ENCODE measurements around the gene CERT1. TPM values are rescaled to one million over a fixed set of nuclear protein-coding genes. Genes with fewer than 3 reads are reported as not detected.
A peak's percentile ranks its signal among the peaks of the same experiment; 100 is the strongest.

Gene CERT1
- polyA plus RNA-seq, 2 of the 4 experiments (the other 2 are of a cell fraction) = 19.5 to 22.5 TPM

DNA sequence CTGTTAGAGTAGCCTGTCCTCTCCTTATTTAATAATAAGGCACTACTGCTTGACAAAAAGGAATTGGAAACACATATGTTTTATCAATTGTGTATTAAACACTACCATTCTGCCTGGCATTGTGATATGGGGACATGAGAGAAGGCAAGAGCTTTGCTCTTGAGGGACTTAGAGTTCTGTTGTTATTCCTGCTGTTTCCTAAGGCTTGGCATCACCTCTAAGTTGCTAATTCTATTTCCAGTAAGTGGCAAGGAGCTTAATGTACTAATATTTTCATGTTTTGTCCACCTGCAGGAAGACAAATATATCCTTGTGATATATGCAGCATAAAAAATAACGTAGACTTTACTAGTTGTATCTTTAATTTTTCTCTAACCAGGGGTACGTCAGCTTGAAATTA is 161.8 kb downstream of the CERT1 start:
- CTCF ChIA-PET = interaction anchor here (1.0 to 2.6 kb wide), 2 partner anchors 13 to 113 kb away, joined by 3 to 10 read pairs; partner anchors contain the start of gene HMGCR
- Histone ChIP-seq H3K9me3 (no peaks in the 10 kb centered on the region), H3K4me2 (no peak overlapping the region), H3K4me3 (no peak overlapping the region), H3K27ac (no peak overlapping the region), H3K4me1 (no peaks in the 10 kb centered on the region)
- no peak for ATAC-seq
- TF ChIP-seq RARB (CRISPR knock-in tag; IDR thresholded peaks at IDR 0.05) (no peak), HOXB5 (CRISPR knock-in tag; IDR thresholded peaks at IDR 0.05) (no peak), FOSL2 (IDR thresholded peaks at IDR 0.05) (no peak), FOSL2 (CRISPR knock-in tag; IDR thresholded peaks at IDR 0.05) (no peak), ZNF302 (CRISPR knock-in tag; IDR thresholded peaks at IDR 0.05) (no peak), EHF (CRISPR knock-in tag; IDR thresholded peaks at IDR 0.05) (no peak), NR3C1 (IDR thresholded peaks at IDR 0.05) (no peak), CBX8 (IDR thresholded peaks at IDR 0.05) (no peak)
- TF ChIP-seq, protein P1, sequence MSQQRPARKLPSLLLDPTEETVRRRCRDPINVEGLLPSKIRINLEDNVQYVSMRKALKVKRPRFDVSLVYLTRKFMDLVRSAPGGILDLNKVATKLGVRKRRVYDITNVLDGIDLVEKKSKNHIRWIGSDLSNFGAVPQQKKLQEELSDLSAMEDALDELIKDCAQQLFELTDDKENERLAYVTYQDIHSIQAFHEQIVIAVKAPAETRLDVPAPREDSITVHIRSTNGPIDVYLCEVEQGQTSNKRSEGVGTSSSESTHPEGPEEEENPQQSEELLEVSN (IDR thresholded peaks at IDR 0.05; ENCODE audit: borderline replicate concordance, low read depth) = no peak
- no peak for DNase-seq (ENCODE audit: low read depth in 1 of 2, low spot score in 1 of 2)
- no peak for FAIRE-seq
- POLR2A ChIA-PET = interaction anchor here (0.7 kb wide), 1 partner anchor 8 kb away, joined by 3 read pairs; no protein-coding TSS in a partner anchor
- 95% methylated on average over 2 of the region's 2 CpGs for WGBS (ENCODE audit: missing lambda C conversion rate)

GRCh38 chr5:75348241-75348640 is 163.2 kb downstream of the CERT1 start:
- no peak overlapping the region for H3K4me2 ChIP-seq

GRCh38 chr5:75342836-75343235 is 168.6 kb downstream of the CERT1 start:
- Histone ChIP-seq H3K4me3 (no peak overlapping the region), H3K4me1 (peaks cover 34% of the 10 kb centered on the region), H3K27ac (no peak overlapping the region), H3K4me2 (no peak overlapping the region), H3K9me3 (no peaks in the 10 kb centered on the region)
- WGBS (ENCODE audit: missing lambda C conversion rate) = 82% methylated on average over 4 of the region's 4 CpGs
- DNase-seq (ENCODE audit: low read depth in 1 of 2, low spot score in 1 of 2) = no peak
- FAIRE-seq = no peak
- ATAC-seq = no peak
- ChIA-PET POLR2A (no interaction called here), CTCF (interaction anchor here (0.8 kb wide), 1 partner anchor 22 kb away, joined by 3 read pairs; no protein-coding TSS in a partner anchor)
- TF ChIP-seq, protein P2, sequence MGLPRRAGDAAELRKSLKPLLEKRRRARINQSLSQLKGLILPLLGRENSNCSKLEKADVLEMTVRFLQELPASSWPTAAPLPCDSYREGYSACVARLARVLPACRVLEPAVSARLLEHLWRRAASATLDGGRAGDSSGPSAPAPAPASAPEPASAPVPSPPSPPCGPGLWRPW (IDR thresholded peaks at IDR 0.05) = no peak
- TF ChIP-seq FOSL2 (IDR thresholded peaks at IDR 0.05) = no peak
- peak; percentile 11; the same call in 1 of the 2 replicates for TF ChIP-seq FOSL2 (CRISPR knock-in tag; IDR thresholded peaks at IDR 0.05)

More at GRCh38 chr5:75348241-75348640, 163.2 kb downstream of the CERT1 start:
- Histone ChIP-seq H3K9me3 (no peaks in the 10 kb centered on the region), H3K4me1 (no peaks in the 10 kb centered on the region), H3K27ac (no peak overlapping the region), H3K4me3 (no peak overlapping the region)
- ChIA-PET CTCF (no interaction called here), POLR2A (no interaction called here)
- DNase-seq (ENCODE audit: low read depth in 1 of 2, low spot score in 1 of 2) (no peak), FAIRE-seq (no peak), ATAC-seq (no peak)
- TF ChIP-seq BCL3 (IDR thresholded peaks at IDR 0.05) (no peak), HMGXB4 (CRISPR knock-in tag; IDR thresholded peaks at IDR 0.05; ENCODE audit: borderline replicate concordance) (no peak), ZC3H11A (IDR thresholded peaks at IDR 0.05) (no peak), CBX8 (IDR thresholded peaks at IDR 0.05) (no peak), JUNB (IDR thresholded peaks at IDR 0.05) (no peak), RFX5 (IDR thresholded peaks at IDR 0.05) (no peak), TFCP2L1 (CRISPR knock-in tag; IDR thresholded peaks at IDR 0.05) (no peak), POLR2A (IDR thresholded peaks at IDR 0.05; ENCODE audit: low read length) (no peak), MAX (IDR thresholded peaks at IDR 0.05) (no peak), GATA3 (IDR thresholded peaks at IDR 0.05; ENCODE audit: borderline replicate concordance) (no peak), POLR2AphosphoS2 (conservative IDR thresholded peaks at IDR 0.05; ENCODE audit: low read length) (no peak), EHF (CRISPR knock-in tag; IDR thresholded peaks at IDR 0.05) (no peak)
- TF ChIP-seq, protein P2 (IDR thresholded peaks at IDR 0.05) = no peak
- WGBS (ENCODE audit: missing lambda C conversion rate) = 91% methylated on average over 3 of the region's 3 CpGs
